DMS53 treated with DMSO at 0.1 percent for 48 hours (cell line): ENCODE results near the gene NUPR1.
"Not testable (repeated sequence)": the region's sequence is repeated elsewhere in the genome, so short reads cannot be mapped to it uniquely, and the experiment has no call there.

Source experiments
- DNase-seq: peaks from one replicate; lab custom pipeline; 2025; ENCODE audit not compliant: unreplicated experiment; lab: John Stamatoyannopoulos, UW

The NUPR1 gene

GRCh38 chr16:28527985-28528384 is 10.8 kb downstream of the NUPR1 start:
- no peak for DNase-seq

GRCh38 chr16:28527100-28527785 is 11.5 kb downstream of the NUPR1 start:
- DNase-seq = not testable (repeated sequence)

- no peak for DNase-seq
These were observed 12.3 kb downstream of the NUPR1 start for GRCh38 chr16:28526201-28527099.

- DNase-seq = no peak
These were observed 14.0 kb downstream of the NUPR1 start for GRCh38 chr16:28524681-28525171.

- no peak for DNase-seq
These were observed 16.0 kb downstream of the NUPR1 start for GRCh38 chr16:28522792-28523191.

DNA sequence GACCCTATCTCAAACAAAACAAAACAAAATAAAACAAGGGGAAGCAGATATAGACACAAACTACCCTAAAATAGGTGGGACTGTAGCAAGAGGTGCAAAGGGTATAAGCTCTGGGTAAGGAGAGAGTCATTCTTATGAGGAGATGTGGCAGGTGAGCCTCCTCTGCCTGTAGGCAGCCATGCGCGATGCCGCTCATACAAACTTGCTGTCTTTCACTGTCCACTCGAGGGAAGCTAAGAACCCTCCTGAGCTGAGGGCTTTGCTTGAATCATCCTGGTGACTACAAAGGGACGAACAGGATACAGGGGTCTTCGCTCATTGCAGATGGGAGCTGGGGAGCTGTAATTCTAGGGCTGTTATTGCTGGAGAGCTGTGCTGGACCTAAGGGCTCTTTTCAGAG is 17.3 kb downstream of the NUPR1 start:
- no peak for DNase-seq

DNA sequence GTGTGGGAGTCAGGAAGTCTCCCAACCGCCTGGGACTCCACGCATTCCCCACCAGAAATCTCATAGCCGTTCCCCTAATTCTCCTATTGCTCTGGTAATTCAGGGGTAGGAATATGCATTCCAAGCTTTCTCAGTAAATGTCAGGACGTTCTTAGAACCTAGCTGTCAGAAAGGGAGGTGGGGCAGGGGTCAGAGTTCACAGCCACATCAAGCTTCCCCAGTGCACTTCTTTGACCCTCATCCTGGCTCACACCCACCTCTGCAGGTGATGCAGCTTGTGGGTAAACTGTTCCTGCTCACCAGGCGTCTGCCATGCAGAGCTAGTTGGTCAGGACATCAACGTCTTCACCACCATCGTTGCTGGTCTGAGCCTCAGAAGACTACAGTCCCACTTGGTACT is 18.1 kb downstream of the NUPR1 start:
- no peak for DNase-seq

- no peak for DNase-seq
These were observed 24.5 kb downstream of the NUPR1 start for GRCh38 chr16:28514246-28514645.

GRCh38 chr16:28513484-28514181 is 25.1 kb downstream of the NUPR1 start:
- DNase-seq = no peak

DNA sequence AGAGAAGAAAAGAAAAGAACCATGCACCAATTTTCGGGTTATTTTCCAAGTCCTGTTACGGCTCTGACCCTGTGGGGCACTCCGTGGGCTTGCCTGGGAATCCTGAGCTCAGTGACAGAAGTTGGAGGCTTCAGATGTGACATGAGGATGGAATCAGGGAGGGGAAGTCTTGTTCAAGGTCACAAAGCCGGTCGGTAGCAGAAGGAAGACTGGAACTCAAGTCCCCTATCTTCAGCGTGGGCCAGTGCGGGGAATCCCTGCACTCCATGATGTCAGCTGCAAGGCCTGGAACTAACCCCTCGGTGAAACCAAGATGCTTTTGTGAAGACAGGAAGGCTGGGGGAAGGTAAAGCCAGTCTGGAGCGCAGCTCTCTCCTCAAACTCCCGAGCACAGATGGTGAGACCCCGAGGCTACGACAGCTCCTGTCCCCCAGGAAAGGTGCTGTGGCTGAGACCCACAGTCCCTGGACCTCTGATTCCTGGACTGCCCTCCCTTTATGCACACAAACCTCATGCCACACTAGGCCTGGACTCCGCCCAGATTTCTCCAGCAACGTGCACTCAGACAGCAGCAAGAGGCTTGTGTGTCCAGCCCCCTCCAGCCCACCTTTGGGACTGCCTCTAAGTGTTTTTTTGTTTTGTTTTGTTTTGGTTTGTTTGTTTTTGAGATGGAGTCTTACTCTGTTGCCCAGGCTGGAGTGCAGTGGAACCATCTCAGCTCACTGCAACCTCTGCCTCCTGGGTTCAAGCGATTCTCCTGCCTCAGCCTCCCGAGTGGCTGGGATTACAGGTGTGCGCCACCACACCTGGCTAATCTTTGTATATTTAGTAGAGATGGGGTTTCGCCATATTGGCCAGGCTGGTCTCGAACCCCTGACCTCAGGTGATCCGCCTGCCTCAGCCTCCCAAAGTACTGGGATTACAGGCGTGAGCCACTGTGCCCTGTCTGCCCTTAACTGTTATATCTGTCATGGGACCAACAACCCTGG is 26.7 kb downstream of the NUPR1 start:
- no peak for DNase-seq

GRCh38 chr16:28511031-28511430 is 27.7 kb downstream of the NUPR1 start:
- no peak for DNase-seq

GRCh38 chr16:28505489-28506137 is 33.2 kb downstream of the NUPR1 start:
- DNase-seq = no peak

- peak; percentile 28 for DNase-seq
These were observed 33.9 kb downstream of the NUPR1 start for GRCh38 chr16:28504707-28505404.

- DNase-seq = no peak
These were observed 35.1 kb downstream of the NUPR1 start for GRCh38 chr16:28503470-28504259.

DNA sequence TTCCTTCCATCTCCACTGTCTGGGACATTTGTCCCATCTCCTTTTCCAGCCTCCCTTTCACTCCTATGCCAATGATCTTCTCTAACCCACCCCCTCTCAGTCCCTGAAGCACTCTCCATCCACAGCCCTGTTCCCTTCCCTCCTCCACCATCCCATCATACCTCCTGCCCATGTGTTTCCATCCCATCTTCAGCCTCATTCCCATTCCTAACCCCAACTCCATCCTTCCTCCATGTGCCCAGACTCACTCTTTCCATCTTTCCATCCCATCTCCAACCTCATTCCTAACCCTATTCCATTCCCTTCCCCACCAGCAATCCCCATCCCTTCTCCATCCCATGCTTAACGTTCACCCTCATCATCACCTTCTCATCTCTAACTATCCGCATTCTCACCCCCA is 36.5 kb downstream of the NUPR1 start:
- no peak for DNase-seq

DNA sequence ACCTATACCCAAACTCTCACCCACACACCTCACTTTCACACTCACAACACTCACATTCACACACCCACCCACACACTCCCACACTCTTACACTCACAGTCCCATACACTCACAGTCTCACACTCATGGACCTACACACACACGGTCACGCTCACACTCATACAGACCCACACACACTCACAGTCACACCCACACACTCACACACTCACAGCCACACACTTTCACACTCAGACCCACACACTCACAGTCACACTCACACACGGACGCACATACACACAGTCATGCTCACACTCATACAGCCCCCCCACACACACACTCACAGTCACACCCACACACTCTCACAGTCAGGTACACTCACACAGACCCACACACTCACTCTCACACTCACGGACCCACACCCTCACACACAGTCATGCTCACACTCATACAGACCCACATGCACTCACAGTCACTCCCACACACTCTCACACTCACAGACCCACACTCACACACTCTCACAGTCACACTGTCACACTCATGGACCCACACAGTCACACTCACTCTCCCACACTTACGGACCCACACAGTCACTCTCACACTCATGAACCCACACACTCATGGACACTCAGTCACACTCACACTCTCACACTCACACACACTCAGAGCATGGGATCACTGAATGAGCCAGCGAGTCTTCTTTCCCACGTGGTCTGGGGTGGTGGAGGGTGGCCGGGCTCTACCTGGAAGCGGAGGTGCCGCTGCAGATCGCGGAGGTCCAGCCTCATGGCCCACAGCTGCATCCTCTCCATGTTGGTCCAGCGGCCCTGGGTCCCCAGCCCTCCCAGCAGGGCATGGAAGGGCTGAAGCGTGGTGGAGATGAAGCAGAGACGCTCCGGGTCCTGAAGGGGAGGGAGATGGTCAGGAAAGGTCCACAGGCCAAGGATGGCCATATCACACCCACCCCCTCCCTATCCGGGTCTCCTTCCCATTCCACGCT is 37.2 kb downstream of the NUPR1 start:
- DNase-seq = no peak

DNA sequence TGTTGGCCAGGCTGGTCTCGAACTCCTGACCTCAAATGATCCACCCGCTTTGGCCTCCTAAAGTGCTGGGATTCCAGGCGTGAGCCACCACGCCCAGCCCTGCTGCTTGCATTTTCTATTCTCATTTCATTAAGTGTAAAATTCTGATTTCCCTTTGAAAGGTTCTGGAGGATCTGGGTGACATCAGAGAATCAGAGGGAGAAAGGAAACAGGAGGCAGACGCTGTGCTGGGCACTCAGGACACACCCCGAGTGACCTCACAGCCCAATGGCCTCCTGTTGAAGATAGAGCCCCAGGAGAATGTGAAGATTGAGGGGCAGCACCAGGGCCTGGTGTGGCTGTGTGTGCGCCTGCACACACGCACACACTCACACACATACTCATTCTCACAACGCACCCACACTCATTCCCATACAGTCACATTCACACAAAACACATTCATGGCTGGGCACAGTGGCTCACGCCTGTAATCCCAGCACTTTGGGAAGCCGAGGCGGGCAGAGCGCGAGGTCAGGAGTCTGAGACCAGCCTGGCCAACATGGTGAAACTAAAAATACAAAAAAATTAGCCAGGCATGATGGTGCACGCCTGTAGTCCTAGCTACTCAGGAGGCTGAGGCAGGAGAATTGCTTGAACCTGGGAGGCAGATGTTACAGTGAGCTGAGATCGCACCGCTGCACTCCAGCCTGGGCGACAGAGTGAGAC is 38.1 kb downstream of the NUPR1 start:
- DNase-seq = not testable (repeated sequence)
